Type B pancreatic cell (in vitro differentiated cells): ENCODE results near the gene BAG5. TPM values are rescaled to one million over a fixed set of nuclear protein-coding genes. Genes with fewer than 3 reads are reported as not detected.

ENCODE experiments used
- DNase-seq: peaks from one replicate; pipeline ENCODE4 v3.0.0; 2021; ENCODE audit warnings: mixed read lengths; ENCODE audit not compliant: unreplicated experiment; ENCODE audit errors: extremely low spot score
- H3K27ac Mint-ChIP-seq: 2 replicates; pipeline ENCODE4 v1.8.0; 2021; ENCODE audit warnings: mild to moderate bottlenecking, mixed read lengths
- H3K27me3 Mint-ChIP-seq: 2 replicates; pipeline ENCODE4 v1.8.0; 2021; ENCODE audit warnings: mixed read lengths
- H3K36me3 Mint-ChIP-seq: 2 replicates; pipeline ENCODE4 v1.8.0; 2021; ENCODE audit warnings: mixed read lengths
- H3K4me1 Mint-ChIP-seq: one replicate; pipeline ENCODE4 v1.8.0; 2021; ENCODE audit warnings: mixed read lengths; ENCODE audit not compliant: unreplicated experiment
- H3K4me3 Mint-ChIP-seq: 2 replicates; pipeline ENCODE4 v1.8.0; 2021; ENCODE audit warnings: mild to moderate bottlenecking, mixed read lengths
- H3K9me3 Mint-ChIP-seq: 2 replicates; pipeline ENCODE4 v1.8.0; 2021; ENCODE audit warnings: mixed read lengths
- total RNA-seq: library from RNA; stranded (reverse); gene quantifications from 2 replicates; pipeline ENCODE4 v1.2.1, GENCODE V29; 2021; ENCODE audit warnings: low replicate concordance
- TF ChIP-seq, protein P1 (sequence below): fragments of 200-600 bp; sonication (generic); conservative IDR thresholded peaks from 2 replicates; pipeline ENCODE4 v1.5.0; 2021; ENCODE audit warnings: antibody characterized with exemption, mild to moderate bottlenecking

BAG5 gene
- total RNA-seq, 1 donor from 2014 or later, result 23.3 TPM

DNA sequence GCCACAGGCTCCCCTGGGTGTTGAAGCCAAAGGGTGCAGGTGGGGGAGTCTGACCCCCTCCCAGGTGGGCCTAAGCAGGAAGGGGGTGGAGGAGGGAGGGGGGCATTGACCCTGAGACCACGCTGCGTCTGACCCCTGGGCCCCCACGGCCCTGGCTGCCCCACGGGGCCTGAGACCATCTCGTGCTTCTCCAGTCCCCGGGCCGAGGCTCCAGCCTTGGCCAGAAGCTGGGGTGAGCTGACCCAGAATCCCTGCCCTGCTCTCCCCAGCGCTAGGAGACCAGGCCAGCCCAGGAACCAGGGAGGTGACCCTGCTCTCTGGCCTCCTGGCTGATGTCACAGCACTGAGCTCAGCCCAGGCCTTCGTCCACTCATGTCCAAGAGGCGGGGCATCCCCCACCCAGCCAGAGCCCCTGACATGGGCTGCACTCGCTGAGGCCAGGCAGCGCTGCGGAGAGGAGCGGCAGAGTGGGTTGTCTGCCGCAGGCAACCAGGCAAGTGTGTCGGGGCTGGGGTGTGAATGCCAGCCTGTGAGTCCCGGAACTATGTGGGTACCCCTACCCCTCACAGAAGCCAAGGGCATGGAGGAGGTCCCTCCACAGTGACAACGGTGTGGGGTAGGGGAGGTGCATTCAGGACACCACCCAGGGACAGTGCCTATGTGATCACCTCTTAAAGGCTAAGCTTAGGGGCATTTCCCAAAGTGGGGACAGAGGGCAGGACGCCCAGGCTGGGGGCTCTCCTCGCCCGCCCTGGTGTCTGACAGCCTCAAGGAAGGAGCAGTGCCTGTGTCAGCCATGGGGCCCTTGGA is 27.2 kb downstream of the BAG5 start:
- no peak overlapping the region for H3K4me3 Mint-ChIP-seq
- H3K4me1 Mint-ChIP-seq, result peaks cover 4% of the 10 kb centered on the region
- TF ChIP-seq, protein P1, sequence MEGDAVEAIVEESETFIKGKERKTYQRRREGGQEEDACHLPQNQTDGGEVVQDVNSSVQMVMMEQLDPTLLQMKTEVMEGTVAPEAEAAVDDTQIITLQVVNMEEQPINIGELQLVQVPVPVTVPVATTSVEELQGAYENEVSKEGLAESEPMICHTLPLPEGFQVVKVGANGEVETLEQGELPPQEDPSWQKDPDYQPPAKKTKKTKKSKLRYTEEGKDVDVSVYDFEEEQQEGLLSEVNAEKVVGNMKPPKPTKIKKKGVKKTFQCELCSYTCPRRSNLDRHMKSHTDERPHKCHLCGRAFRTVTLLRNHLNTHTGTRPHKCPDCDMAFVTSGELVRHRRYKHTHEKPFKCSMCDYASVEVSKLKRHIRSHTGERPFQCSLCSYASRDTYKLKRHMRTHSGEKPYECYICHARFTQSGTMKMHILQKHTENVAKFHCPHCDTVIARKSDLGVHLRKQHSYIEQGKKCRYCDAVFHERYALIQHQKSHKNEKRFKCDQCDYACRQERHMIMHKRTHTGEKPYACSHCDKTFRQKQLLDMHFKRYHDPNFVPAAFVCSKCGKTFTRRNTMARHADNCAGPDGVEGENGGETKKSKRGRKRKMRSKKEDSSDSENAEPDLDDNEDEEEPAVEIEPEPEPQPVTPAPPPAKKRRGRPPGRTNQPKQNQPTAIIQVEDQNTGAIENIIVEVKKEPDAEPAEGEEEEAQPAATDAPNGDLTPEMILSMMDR, result no peak
- H3K27ac Mint-ChIP-seq, result no peak overlapping the region
- DNase-seq, result no peak
- H3K27me3 Mint-ChIP-seq, result no peaks in the 10 kb centered on the region
- no peaks in the 10 kb centered on the region for H3K9me3 Mint-ChIP-seq
- no peaks in the 10 kb centered on the region for H3K36me3 Mint-ChIP-seq

DNA sequence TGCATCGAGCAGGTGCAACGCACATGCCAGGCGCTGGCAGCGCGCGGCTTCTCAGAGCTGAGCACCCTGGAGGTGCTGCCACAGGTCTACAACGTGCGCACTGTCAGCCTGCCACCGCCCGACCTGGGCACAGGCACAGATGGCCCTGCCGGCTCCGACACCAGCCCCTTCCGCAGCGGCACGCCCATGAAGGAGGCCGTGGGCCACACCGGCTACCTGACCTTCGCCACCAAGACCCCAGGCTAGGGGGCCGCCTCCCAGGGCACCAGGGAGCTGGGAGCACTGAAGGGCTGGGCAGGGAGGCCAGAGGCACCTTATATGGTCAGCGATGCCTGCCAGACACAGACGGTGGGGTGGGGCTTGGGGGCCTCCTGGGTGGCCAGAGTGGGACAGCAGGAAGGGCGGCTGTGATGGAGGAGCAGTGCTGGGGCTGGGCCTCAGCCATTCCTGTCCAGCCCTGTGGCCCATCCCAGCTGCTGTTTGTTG is 27.8 kb downstream of the BAG5 start:
- Mint-ChIP-seq H3K36me3 (no peaks in the 10 kb centered on the region), H3K4me1 (peaks cover 4% of the 10 kb centered on the region), H3K27me3 (no peaks in the 10 kb centered on the region), H3K27ac (no peak overlapping the region), H3K4me3 (no peak overlapping the region), H3K9me3 (no peaks in the 10 kb centered on the region)
- TF ChIP-seq, protein P1, result no peak
- DNase-seq, result no peak

DNA sequence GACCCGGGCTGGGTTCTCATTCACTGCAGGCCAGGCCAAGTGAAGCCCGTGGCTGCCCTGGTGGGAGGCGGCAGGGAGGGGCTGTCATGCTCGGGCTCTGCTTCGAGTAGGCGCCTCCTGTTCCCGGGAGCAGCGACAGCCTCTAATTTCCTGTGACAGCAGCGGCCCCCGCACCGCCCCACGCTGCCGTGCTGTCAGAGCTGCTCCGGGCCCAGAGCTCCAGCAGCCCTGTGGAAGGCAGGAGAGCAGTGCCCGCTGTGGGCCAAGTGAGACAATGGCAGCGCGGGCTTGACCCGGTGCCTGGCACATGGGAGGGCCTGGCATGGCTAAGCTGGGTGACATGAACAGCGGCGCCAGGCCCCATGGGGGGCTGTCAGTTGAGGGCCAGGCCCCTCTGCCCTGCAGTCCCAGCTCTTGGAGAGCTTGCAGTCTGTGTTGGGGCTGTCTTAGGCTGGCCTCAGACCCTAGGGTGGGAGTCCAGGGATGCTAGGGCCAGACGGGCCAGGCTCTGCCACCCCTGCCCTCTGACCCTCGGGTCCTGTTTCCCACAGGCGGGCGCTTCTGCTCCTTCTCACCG is 28.4 kb downstream of the BAG5 start:
- H3K27me3 Mint-ChIP-seq, result no peaks in the 10 kb centered on the region

DNA sequence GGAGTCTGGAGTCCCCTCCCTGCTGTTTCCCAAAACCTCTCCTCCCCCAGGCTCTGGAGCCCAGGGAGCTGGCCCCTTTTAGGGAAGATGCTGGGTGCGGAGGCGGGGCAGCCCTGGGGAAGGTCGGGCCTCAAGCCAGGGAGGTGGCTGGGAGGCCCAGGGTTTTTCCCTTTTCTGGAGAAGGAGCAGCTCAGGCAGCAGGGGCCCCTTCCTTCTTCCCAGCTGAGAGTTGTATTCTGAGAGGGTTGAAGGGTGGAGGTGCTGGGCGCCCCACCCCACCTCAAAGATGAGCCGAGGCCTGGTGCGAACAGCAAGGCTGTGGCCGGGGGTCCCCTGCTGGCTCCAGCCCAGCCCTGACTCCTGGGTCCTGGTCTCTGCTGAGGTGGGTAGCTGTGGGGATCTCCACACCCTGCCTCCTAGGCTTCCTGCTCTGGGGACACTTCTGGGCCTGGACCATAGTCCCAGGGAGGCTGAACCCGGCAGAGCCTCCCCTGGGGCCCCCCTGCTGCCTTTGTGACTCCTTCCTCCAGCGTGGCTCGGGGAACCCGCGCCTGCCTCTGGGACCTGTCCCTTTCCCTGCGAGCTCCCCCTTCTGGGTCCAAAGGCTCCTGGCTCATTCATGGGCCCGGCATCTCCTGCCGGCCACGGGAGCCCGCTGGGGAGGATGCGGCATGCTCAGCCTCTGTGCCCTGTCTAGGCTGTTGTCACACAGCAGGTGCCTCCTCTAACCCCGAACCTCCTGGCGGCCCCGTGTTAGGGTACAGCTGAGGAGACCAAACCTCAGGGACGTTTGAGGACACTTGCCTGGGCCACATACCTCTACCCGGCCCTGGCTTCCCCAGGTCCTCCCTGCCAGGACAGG is 29.1 kb downstream of the BAG5 start:
- Mint-ChIP-seq H3K4me1 (peaks cover 8% of the 10 kb centered on the region), H3K27ac (no peak overlapping the region), H3K4me3 (no peak overlapping the region), H3K36me3 (no peaks in the 10 kb centered on the region), H3K27me3 (no peaks in the 10 kb centered on the region), H3K9me3 (no peaks in the 10 kb centered on the region)
- TF ChIP-seq, protein P1, result no peak
- DNase-seq, result no peak

More for the DNA sequence above, 28.4 kb downstream of the BAG5 start:
- H3K9me3 Mint-ChIP-seq, result no peaks in the 10 kb centered on the region
- no peak overlapping the region for H3K27ac Mint-ChIP-seq
- no peak for DNase-seq
- peaks cover 4% of the 10 kb centered on the region for H3K4me1 Mint-ChIP-seq
- H3K4me3 Mint-ChIP-seq, result no peak overlapping the region
- H3K36me3 Mint-ChIP-seq, result no peaks in the 10 kb centered on the region
- TF ChIP-seq, protein P1, result no peak

DNA sequence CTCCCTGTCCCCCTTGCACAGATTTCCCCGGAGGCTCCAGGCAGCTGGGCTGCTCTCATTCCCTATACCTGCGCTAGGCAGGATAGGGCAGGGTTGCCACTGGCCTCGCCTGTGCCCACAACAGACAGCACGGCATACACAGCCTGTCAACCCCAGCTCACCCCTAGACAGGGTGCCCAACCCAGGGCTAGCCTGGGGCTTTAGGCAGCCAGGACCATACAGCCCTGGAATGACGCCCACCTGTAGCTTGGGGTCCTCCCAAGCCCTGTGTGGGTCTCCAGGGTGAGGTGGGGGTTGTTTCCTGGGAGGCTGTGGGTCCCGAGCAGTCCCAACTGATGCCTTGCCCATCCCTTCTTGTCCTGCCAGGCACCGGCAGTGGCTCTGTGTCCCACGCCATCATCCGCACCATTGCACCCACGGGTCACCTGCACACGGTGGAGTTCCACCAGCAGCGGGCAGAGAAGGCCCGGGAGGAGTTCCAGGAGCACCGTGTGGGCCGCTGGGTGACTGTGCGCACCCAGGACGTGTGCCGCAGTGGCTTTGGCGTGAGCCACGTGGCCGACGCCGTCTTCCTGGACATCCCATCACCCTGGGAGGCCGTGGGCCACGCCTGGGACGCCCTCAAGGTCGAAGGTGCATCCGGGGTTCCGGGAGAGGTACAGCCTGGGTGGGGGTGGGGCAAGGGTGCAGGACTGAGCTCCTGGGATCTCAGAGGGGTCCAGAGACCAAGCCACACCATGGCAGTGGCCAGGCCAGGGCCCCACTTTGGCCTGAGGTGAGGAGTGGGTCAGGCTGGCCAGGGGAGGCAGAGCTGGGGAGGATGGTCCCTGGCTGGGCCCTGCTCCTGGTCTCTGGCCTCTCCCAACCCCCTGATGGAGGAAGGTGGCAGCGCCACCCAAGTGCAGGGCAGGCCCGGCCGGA is 30.0 kb downstream of the BAG5 start:
- no peak overlapping the region for H3K27ac Mint-ChIP-seq
- no peak for DNase-seq
- peak overlapping the region; percentile 31 for H3K4me3 Mint-ChIP-seq
- no peaks in the 10 kb centered on the region for H3K27me3 Mint-ChIP-seq
- peaks cover 8% of the 10 kb centered on the region for H3K4me1 Mint-ChIP-seq
- no peaks in the 10 kb centered on the region for H3K36me3 Mint-ChIP-seq
- TF ChIP-seq, protein P1, result no peak
- no peaks in the 10 kb centered on the region for H3K9me3 Mint-ChIP-seq
